ENCODE measurements around the gene NOX5. TPM values are rescaled to one million over a fixed set of nuclear protein-coding genes. Genes with fewer than 3 reads are reported as not detected.

NOX5 gene
- total RNA-seq, 1 donor from 2014 or later, result 0.09 TPM

- Histone ChIP-seq H3K4me1 (ENCODE audit: insufficient read depth, low read length) (peaks cover 9% of the 10 kb centered on the region), H3K4me3 (ENCODE audit: insufficient read depth, low read depth, low read length) (no peak overlapping the region), H3K36me3 (ENCODE audit: insufficient read depth, low read length) (no peaks in the 10 kb centered on the region), H2AFZ (ENCODE audit: low read depth, low read length) (no peak overlapping the region), H3K9me3 (ENCODE audit: insufficient read depth, low read depth, low read length) (no peaks in the 10 kb centered on the region), H3K9ac (ENCODE audit: low read length) (no peak overlapping the region), H4K20me1 (ENCODE audit: insufficient read depth, low read length) (no peaks in the 10 kb centered on the region), H3K27me3 (ENCODE audit: insufficient read depth, low read length) (peaks cover 34% of the 10 kb centered on the region), H3K4me2 (ENCODE audit: low read length) (no peak overlapping the region), H3K27ac (ENCODE audit: low read depth, low read length) (no peak overlapping the region), H3K79me2 (ENCODE audit: insufficient read depth, low read length) (no peaks in the 10 kb centered on the region)
- no peak overlapping the region for H3K4me3 Mint-ChIP-seq (ENCODE audit: unreplicated experiment)
- no peaks in the 10 kb centered on the region for H3K9me3 Mint-ChIP-seq (ENCODE audit: unreplicated experiment)
- peaks cover 45% of the 10 kb centered on the region for H3K27me3 Mint-ChIP-seq (ENCODE audit: low read depth, unreplicated experiment)
- no peaks in the 10 kb centered on the region for H3K36me3 Mint-ChIP-seq (ENCODE audit: low read depth, unreplicated experiment)
- TF ChIP-seq CTCF (IDR thresholded peaks at IDR 0.05; ENCODE audit: insufficient read depth, low read depth, low read length), result no peak
- TF ChIP-seq EZH2 (IDR thresholded peaks at IDR 0.05; ENCODE audit: insufficient read depth, low read length), result no peak
- H3K27ac Mint-ChIP-seq (ENCODE audit: unreplicated experiment), result no peak overlapping the region
- FAIRE-seq, result no peak
- no peak for DNase-seq (ENCODE audit: low read depth)
- peaks cover 10% of the 10 kb centered on the region for H3K4me1 Mint-ChIP-seq (ENCODE audit: low read depth, unreplicated experiment)
Measured at GRCh38 chr15:69087366-69087976, 73.0 kb downstream of the NOX5 start.

GRCh38 chr15:69088300-69088965 is 73.9 kb downstream of the NOX5 start:
- no peak overlapping the region for H3K9ac ChIP-seq (ENCODE audit: low read length)

More at GRCh38 chr15:69088300-69088965, 73.9 kb downstream of the NOX5 start:
- H3K27me3 ChIP-seq (ENCODE audit: insufficient read depth, low read length), result peaks cover 34% of the 10 kb centered on the region
- H3K27ac ChIP-seq (ENCODE audit: low read depth, low read length), result no peak overlapping the region
- H3K4me1 ChIP-seq (ENCODE audit: insufficient read depth, low read length), result peaks cover 10% of the 10 kb centered on the region
- DNase-seq (ENCODE audit: low read depth), result no peak
- Mint-ChIP-seq H3K9me3 (ENCODE audit: unreplicated experiment) (no peaks in the 10 kb centered on the region), H3K4me1 (ENCODE audit: low read depth, unreplicated experiment) (peaks cover 6% of the 10 kb centered on the region), H3K4me3 (ENCODE audit: unreplicated experiment) (no peak overlapping the region), H3K27me3 (ENCODE audit: low read depth, unreplicated experiment) (peaks cover 45% of the 10 kb centered on the region), H3K27ac (ENCODE audit: unreplicated experiment) (no peak overlapping the region), H3K36me3 (ENCODE audit: low read depth, unreplicated experiment) (no peaks in the 10 kb centered on the region)
- no peak overlapping the region for H3K4me3 ChIP-seq (ENCODE audit: insufficient read depth, low read depth, low read length)
- no peaks in the 10 kb centered on the region for H4K20me1 ChIP-seq (ENCODE audit: insufficient read depth, low read length)
- no peak overlapping the region for H2AFZ ChIP-seq (ENCODE audit: low read depth, low read length)
- FAIRE-seq, result no peak
- H3K79me2 ChIP-seq (ENCODE audit: insufficient read depth, low read length), result no peaks in the 10 kb centered on the region
- no peak overlapping the region for H3K4me2 ChIP-seq (ENCODE audit: low read length)
- no peaks in the 10 kb centered on the region for H3K9me3 ChIP-seq (ENCODE audit: insufficient read depth, low read depth, low read length)
- no peak for TF ChIP-seq CTCF (IDR thresholded peaks at IDR 0.05; ENCODE audit: insufficient read depth, low read depth, low read length)
- TF ChIP-seq EZH2 (IDR thresholded peaks at IDR 0.05; ENCODE audit: insufficient read depth, low read length), result no peak
- no peaks in the 10 kb centered on the region for H3K36me3 ChIP-seq (ENCODE audit: insufficient read depth, low read length)
